Measurements from ENCODE around the gene ERI3.

Gene ERI3

DNA sequence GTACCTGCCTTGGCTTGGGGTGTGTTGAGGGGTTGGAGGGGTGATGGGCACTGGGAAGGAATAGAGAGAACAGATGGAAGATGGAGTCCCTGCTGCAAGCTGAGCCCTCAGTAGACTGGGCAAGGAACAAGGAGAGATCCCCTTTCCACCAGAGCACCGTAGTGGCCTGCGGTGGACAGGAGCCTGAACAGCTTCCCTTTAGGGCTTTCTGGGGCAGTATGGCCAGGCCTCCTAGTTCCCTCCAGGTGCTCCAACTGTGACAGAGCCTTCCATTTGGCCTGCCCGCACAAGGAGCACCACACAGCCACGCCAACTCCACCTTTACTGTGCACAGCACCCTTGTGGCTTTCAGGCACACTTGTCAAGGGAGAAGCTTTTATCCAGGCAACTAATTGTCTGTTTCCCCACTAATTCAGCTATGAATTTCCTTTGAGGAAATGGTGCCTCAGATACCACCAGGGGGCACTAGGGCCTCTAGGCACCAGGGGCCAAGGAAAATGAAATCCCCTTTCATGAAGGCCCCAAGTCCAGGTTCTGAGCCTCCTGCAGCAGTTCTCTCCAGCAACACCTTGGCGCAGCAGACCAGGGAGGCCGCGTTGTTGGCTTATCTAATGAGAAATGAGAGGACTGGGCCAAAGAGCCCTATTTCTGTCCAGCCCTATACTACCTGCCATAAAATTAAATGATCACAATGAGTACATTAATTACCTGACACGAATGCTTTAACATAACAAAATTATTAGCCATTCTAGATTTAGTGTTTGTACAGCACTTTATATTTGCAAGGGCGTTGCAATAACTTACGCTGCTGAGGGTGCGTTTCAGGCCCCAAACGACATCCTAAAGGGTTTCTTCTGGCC is 23.1 kb upstream of the ERI3 start:
- H3F3A ChIP-seq (ENCODE audit: insufficient read depth): no peaks in the 10 kb centered on the region
- H3K27ac ChIP-seq (ENCODE audit: low read depth, low read length): no peak overlapping the region
- H3K4me3 ChIP-seq (ENCODE audit: insufficient read depth, low read length, poor library complexity, severe bottlenecking): no peak overlapping the region
- H3K4me2 ChIP-seq (ENCODE audit: low read depth, low read length, poor library complexity, severe bottlenecking): no peak overlapping the region
- no peaks in the 10 kb centered on the region for H3K27me3 ChIP-seq (ENCODE audit: low read length)
- H3K9me2 ChIP-seq (replicated peaks; ENCODE audit: insufficient read depth, low read length): no peaks in the 10 kb centered on the region
- H3K36me3 ChIP-seq (ENCODE audit: low read length): no peaks in the 10 kb centered on the region
- H2AFZ ChIP-seq (ENCODE audit: low read depth, low read length, severe bottlenecking): no peak overlapping the region
- no peak for TF ChIP-seq EZH2phosphoT487 (conservative IDR thresholded peaks at IDR 0.05; ENCODE audit: low read length)
- TF ChIP-seq, protein P1, sequence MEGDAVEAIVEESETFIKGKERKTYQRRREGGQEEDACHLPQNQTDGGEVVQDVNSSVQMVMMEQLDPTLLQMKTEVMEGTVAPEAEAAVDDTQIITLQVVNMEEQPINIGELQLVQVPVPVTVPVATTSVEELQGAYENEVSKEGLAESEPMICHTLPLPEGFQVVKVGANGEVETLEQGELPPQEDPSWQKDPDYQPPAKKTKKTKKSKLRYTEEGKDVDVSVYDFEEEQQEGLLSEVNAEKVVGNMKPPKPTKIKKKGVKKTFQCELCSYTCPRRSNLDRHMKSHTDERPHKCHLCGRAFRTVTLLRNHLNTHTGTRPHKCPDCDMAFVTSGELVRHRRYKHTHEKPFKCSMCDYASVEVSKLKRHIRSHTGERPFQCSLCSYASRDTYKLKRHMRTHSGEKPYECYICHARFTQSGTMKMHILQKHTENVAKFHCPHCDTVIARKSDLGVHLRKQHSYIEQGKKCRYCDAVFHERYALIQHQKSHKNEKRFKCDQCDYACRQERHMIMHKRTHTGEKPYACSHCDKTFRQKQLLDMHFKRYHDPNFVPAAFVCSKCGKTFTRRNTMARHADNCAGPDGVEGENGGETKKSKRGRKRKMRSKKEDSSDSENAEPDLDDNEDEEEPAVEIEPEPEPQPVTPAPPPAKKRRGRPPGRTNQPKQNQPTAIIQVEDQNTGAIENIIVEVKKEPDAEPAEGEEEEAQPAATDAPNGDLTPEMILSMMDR (IDR thresholded peaks at IDR 0.05; ENCODE audit: insufficient read depth, low read length, poor library complexity, severe bottlenecking): peak; percentile 52
- no peaks in the 10 kb centered on the region for H4K20me1 ChIP-seq (ENCODE audit: low read depth, low read length)
- no peaks in the 10 kb centered on the region for H3K79me2 ChIP-seq (ENCODE audit: insufficient read depth, low read length)
- H3K9ac ChIP-seq (ENCODE audit: low read length): no peak overlapping the region
- H3K9me3 ChIP-seq (ENCODE audit: insufficient read depth, low read length): no peaks in the 10 kb centered on the region

DNA sequence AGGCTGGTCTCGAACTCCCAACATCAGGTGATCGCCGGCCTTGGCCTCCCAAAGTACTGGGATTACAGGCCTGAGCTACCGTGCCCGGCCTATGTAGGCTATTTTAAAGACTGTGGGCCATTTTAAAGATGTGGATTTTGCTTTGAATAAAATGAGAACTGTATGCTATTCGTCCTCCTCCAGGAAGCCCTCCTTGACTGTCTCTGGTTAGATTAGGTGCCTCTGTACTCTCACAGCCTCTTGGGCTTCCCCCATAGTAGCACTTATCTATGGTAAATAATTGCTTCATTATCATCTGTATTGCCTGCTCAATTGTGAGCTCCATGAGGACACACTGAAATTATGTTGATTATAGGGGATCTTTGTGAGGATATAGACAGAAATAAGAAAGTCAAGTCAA is 20.5 kb upstream of the ERI3 start:
- no peaks in the 10 kb centered on the region for H3F3A ChIP-seq (ENCODE audit: insufficient read depth)
- H3K36me3 ChIP-seq (ENCODE audit: low read length): no peaks in the 10 kb centered on the region
- H3K4me3 ChIP-seq (ENCODE audit: insufficient read depth, low read length, poor library complexity, severe bottlenecking): no peak overlapping the region
- H2AFZ ChIP-seq (ENCODE audit: low read depth, low read length, severe bottlenecking): no peak overlapping the region
- no peak overlapping the region for H3K9ac ChIP-seq (ENCODE audit: low read length)
- no peaks in the 10 kb centered on the region for H3K27me3 ChIP-seq (ENCODE audit: low read length)
- no peak for TF ChIP-seq EZH2phosphoT487 (conservative IDR thresholded peaks at IDR 0.05; ENCODE audit: low read length)
- TF ChIP-seq, protein P1 (IDR thresholded peaks at IDR 0.05; ENCODE audit: insufficient read depth, low read length, poor library complexity, severe bottlenecking): no peak
- H3K9me2 ChIP-seq (replicated peaks; ENCODE audit: insufficient read depth, low read length): no peaks in the 10 kb centered on the region
- no peaks in the 10 kb centered on the region for H3K9me3 ChIP-seq (ENCODE audit: insufficient read depth, low read length)
- no peak overlapping the region for H3K27ac ChIP-seq (ENCODE audit: low read depth, low read length)
- no peaks in the 10 kb centered on the region for H3K79me2 ChIP-seq (ENCODE audit: insufficient read depth, low read length)
- H3K4me2 ChIP-seq (ENCODE audit: low read depth, low read length, poor library complexity, severe bottlenecking): no peak overlapping the region
- no peaks in the 10 kb centered on the region for H4K20me1 ChIP-seq (ENCODE audit: low read depth, low read length)

DNA sequence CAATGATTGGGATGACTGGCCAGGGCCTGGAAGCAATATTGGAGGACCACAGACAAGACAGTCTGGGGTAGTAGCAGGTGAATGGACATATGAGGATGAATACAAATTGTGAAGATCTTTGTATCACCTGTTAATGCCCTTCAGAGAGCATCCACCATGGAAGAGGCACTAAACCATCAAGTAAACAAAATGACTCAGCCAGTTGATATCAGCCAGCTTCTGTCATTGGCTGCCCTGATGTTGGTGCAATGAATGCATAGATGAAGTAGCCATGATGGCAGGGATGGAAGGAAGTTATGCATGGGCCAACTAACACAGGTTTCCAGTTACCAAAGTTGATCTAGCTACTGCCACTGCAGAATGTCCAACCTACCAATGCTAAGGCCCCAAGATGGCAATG is 16.1 kb upstream of the ERI3 start:
- no peak overlapping the region for H3K4me3 ChIP-seq (ENCODE audit: insufficient read depth, low read length, poor library complexity, severe bottlenecking)
- TF ChIP-seq, protein P1 (IDR thresholded peaks at IDR 0.05; ENCODE audit: insufficient read depth, low read length, poor library complexity, severe bottlenecking): no peak
- no peak for TF ChIP-seq EZH2phosphoT487 (conservative IDR thresholded peaks at IDR 0.05; ENCODE audit: low read length)
- no peaks in the 10 kb centered on the region for H3K36me3 ChIP-seq (ENCODE audit: low read length)
- no peaks in the 10 kb centered on the region for H3K27me3 ChIP-seq (ENCODE audit: low read length)
- no peaks in the 10 kb centered on the region for H3K9me2 ChIP-seq (replicated peaks; ENCODE audit: insufficient read depth, low read length)
- H3K9me3 ChIP-seq (ENCODE audit: insufficient read depth, low read length): no peaks in the 10 kb centered on the region
- H3K4me2 ChIP-seq (ENCODE audit: low read depth, low read length, poor library complexity, severe bottlenecking): no peak overlapping the region
- H3K79me2 ChIP-seq (ENCODE audit: insufficient read depth, low read length): no peaks in the 10 kb centered on the region
- H3K9ac ChIP-seq (ENCODE audit: low read length): no peak overlapping the region
- H4K20me1 ChIP-seq (ENCODE audit: low read depth, low read length): no peaks in the 10 kb centered on the region
- no peak overlapping the region for H3K27ac ChIP-seq (ENCODE audit: low read depth, low read length)
- H3F3A ChIP-seq (ENCODE audit: insufficient read depth): no peaks in the 10 kb centered on the region
- no peak overlapping the region for H2AFZ ChIP-seq (ENCODE audit: low read depth, low read length, severe bottlenecking)

Data from SU-DHL-6 (cell line).